ENCODE results near the gene DRAXIN. TPM values are rescaled to one million over a fixed set of nuclear protein-coding genes. Genes with fewer than 3 reads are reported as not detected.
A peak's percentile ranks its signal among the peaks of the same experiment; 100 is the strongest.

DRAXIN gene
- polyA plus RNA-seq, 1 of the 3 experiments (the other 2 are of a cell fraction) = 0.97 TPM

GRCh38 chr1:11680270-11681070 is 11.0 kb upstream of the DRAXIN start:
- peak overlapping the region; percentile 90 to 96 for H3K4me3 ChIP-seq (ENCODE audit: low read depth in 2 of 2, low read length in 1 of 2)

GRCh38 chr1:11681071-11681771 is 10.3 kb upstream of the DRAXIN start, which contains the start of gene MAD2L2:
Gene MAD2L2, minus strand, starts transcription at chr1:11681148. Its CDS starts 547 bp downstream, at chr1:11680601.
- peak within 1 kb of the TSS; percentile 58 to 67 for H3K27ac ChIP-seq (ENCODE audit: low read depth in 2 of 2, low read length in 1 of 2)
- peak; percentile 97 for DNase-seq
- peak within 1 kb of the TSS; percentile 89 for H2AFZ ChIP-seq (ENCODE audit: low read depth)
- no peaks in the 10 kb centered on the region for H4K20me1 ChIP-seq (ENCODE audit: insufficient read depth)
- ChIA-PET POLR2A (no interaction called here), CTCF (interaction anchor here (0.8 to 7.5 kb wide), 8 partner anchors 9 to 644 kb away, joined by 3 to 51 read pairs (median 8); partner anchors contain the start of gene FBXO6)
- H3K9me2 ChIP-seq = no peaks in the 10 kb centered on the region
- 3% methylated on average over 25 of the region's 71 CpGs for WGBS (ENCODE audit: low lambda C conversion rate)
- H3K36me3 ChIP-seq (replicated peaks in 1 of 2; ENCODE audit: control insufficient read depth in 1 of 2, insufficient read depth in 2 of 2, low read length in 1 of 2) = peaks cover 6% of the 10 kb centered on the region in 2 experiments
- peaks cover 6% of the 10 kb centered on the region for H3F3A ChIP-seq (replicated peaks; ENCODE audit: insufficient read depth)
- peaks cover 10 to 16% of the 10 kb centered on the region in 2 experiments; a peak in 2 of 4 replicates for H3K4me1 ChIP-seq (ENCODE audit: control insufficient read depth in 1 of 2, insufficient read depth in 2 of 2, low read depth in 1 of 2, low read length in 1 of 2)
- TF ChIP-seq MAX (IDR thresholded peaks at IDR 0.05; ENCODE audit: low read depth) (0 out of 2 replicates have a peak, but pooled peaks have one; percentile 10), TCF12 (IDR thresholded peaks at IDR 0.05) (peak; percentile 3; the same call in 1 of the 2 replicates), RAD21 (IDR thresholded peaks at IDR 0.05; ENCODE audit: low read length) (no peak), MXI1 (IDR thresholded peaks at IDR 0.05; ENCODE audit: low read depth, low read length) (0 out of 2 replicates have a peak, but pooled peaks have one; percentile 56), JUND (IDR thresholded peaks at IDR 0.05) (no peak), CTCF (IDR thresholded peaks at IDR 0.05) (no peak), RCOR1 (IDR thresholded peaks at IDR 0.05; ENCODE audit: low read length) (peak; percentile 25; the same call in 1 of the 2 replicates), TAF1 (IDR thresholded peaks at IDR 0.05; ENCODE audit: borderline replicate concordance, low read depth, low read length) (0 out of 2 replicates have a peak, but pooled peaks have one; percentile 21), POLR2AphosphoS5 (IDR thresholded peaks at IDR 0.05; ENCODE audit: low read depth, low read length) (0 out of 2 replicates have a peak, but pooled peaks have one; percentile 20)
- H3K9ac ChIP-seq = peak within 1 kb of the TSS; percentile 90
- H3K27me3 ChIP-seq (ENCODE audit: insufficient read depth) = no peaks in the 10 kb centered on the region
- peak within 1 kb of the TSS; percentile 90 to 96 for H3K4me3 ChIP-seq (ENCODE audit: low read depth in 2 of 2, low read length in 1 of 2)
- H3K9me3 ChIP-seq = no peaks in the 10 kb centered on the region
- peak within 1 kb of the TSS; percentile 97 for H3K4me2 ChIP-seq
- peaks cover 18% of the 10 kb centered on the region; the same call in 1 of the 2 replicates for H3K79me2 ChIP-seq (ENCODE audit: insufficient read depth)

More at GRCh38 chr1:11680270-11681070, 11.0 kb upstream of the DRAXIN start:
- CTCF ChIA-PET = interaction anchor here (0.7 to 7.5 kb wide), 7 partner anchors 16 to 643 kb away, joined by 3 to 51 read pairs (median 5); partner anchors contain the start of gene FBXO6
- no peak for TF ChIP-seq ZBTB33 (IDR thresholded peaks at IDR 0.05; ENCODE audit: borderline replicate concordance, low read depth)
- TF ChIP-seq CHD2 (IDR thresholded peaks at IDR 0.05; ENCODE audit: low read length, partially characterized antibody) = peak; percentile 49
- no peak for TF ChIP-seq MEF2A (IDR thresholded peaks at IDR 0.05; ENCODE audit: borderline replicate concordance, low read depth)
- no peak for TF ChIP-seq SIN3A (IDR thresholded peaks at IDR 0.05; ENCODE audit: borderline replicate concordance, low read depth, low read length)
- Histone ChIP-seq H3K79me2 (ENCODE audit: insufficient read depth) (peaks cover 18% of the 10 kb centered on the region; the same call in 1 of the 2 replicates), H3K27me3 (ENCODE audit: insufficient read depth) (no peaks in the 10 kb centered on the region), H3F3A (replicated peaks; ENCODE audit: insufficient read depth) (peaks cover 6% of the 10 kb centered on the region), H3K36me3 (replicated peaks in 1 of 2; ENCODE audit: control insufficient read depth in 1 of 2, insufficient read depth in 2 of 2, low read length in 1 of 2) (peaks cover 6 to 12% of the 10 kb centered on the region in 2 experiments), H3K9me3 (no peaks in the 10 kb centered on the region), H3K9ac (peak overlapping the region; percentile 90), H3K4me2 (peak overlapping the region; percentile 97), H2AFZ (ENCODE audit: low read depth) (peak overlapping the region; percentile 89), H4K20me1 (ENCODE audit: insufficient read depth) (no peaks in the 10 kb centered on the region), H3K27ac (ENCODE audit: low read depth in 2 of 2, low read length in 1 of 2) (peak overlapping the region; percentile 58 to 67), H3K9me2 (no peaks in the 10 kb centered on the region), H3K4me1 (ENCODE audit: control insufficient read depth in 1 of 2, insufficient read depth in 2 of 2, low read depth in 1 of 2, low read length in 1 of 2) (peaks cover 10 to 16% of the 10 kb centered on the region in 2 experiments; a peak in 2 of 4 replicates)
- WGBS (ENCODE audit: low lambda C conversion rate) = 10% methylated on average over 22 of the region's 65 CpGs
- POLR2A ChIA-PET = no interaction called here
- DNase-seq = peak; percentile 58

Measured in SK-N-SH (cell line).